Fibroblast of peridontal ligament (primary cell): Measurements from ENCODE around the gene TRDN.

ENCODE experiments used
- DNase-seq: peaks from one replicate; pipeline ENCODE4 v3.0.0-alpha.2; 2010; ENCODE audit errors: extremely low read depth

TRDN gene

DNA sequence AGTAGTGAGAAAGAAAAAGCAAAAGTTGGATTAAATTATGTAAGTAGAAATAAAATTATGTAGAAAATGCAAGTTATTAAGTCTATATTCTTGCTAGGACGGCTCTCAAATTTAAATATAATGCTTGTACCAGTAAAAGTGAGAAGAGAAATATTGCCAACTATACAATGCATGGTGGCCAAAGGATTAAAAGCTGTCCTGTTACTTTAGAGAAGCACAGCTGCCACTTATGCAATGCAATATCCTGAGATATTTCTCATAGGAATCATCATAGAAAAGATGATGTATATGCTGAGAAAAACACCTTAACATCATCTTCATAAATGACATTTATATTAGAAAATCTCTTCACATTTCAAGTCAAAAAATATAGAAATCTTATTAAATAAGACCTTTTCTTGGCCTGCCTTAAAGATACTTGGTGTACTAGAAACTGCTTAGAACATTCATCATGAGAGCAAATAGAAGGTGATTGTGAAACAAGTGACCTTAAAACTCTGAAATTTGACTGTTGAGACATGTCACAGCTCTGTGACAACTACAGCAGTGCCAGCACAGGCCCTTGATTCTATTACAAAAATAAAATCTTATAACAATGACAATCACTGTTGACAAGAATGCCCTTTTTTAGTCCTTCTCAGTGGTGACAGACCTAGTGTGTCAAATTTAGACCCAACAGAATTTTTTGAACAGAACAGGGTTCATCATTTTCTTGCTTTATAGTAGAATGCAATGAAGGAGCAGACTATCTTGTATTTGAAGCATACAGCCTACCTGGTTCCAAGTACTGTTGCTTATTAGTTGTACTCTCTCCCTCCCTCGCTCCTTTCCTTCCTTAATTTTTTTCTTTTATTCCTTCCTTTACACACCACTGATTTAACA lies 467.6 kb downstream of the TRDN start:
- DNase-seq = no peak

DNA sequence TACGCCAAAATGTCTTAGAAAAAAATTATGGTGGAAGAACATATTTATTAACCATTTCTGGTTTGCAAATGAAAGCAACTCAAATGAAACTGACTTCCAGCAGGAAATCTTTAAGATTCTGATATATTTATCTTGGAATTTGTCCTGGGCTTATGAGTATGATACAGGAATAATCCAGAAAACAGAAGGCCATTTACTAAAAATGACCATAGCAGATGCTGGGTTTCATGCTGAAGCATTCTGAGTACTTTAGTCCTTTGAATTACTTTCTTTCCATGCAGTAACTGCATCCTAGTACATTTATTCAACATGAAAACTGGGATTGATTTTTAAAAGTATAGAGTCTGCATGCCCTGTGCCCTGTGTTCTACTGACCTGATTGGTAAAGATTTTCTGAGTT lies 468.3 kb downstream of the TRDN start:
- no peak for DNase-seq
